Liver (tissue), 3 donors: ENCODE data around the gene PRKACA.

Experiments used
- GABPA ChIP-seq, 2 donors: IDR thresholded peaks in 1 of 2; conservative IDR thresholded peaks in 1 of 2; 2 replicates each; pipeline ENCODE4 v1.6.1; 2016; ENCODE audit warnings: antibody characterized with exemption in 2 of 2, mild to moderate bottlenecking in 1 of 2, moderate library complexity in 1 of 2
- JUND ChIP-seq, 2 donors: IDR thresholded peaks; 2 replicates each; pipeline ENCODE4 v1.6.1; 2016; ENCODE audit warnings: antibody characterized with exemption in 2 of 2
- RAD21 ChIP-seq, 2 donors: IDR thresholded peaks; 2 replicates each; pipeline ENCODE4 v1.6.1; 2016; ENCODE audit warnings: antibody characterized with exemption in 2 of 2, mild to moderate bottlenecking in 2 of 2
- RXRA ChIP-seq, 2 donors: IDR thresholded peaks; 2 replicates each; pipeline ENCODE4 v1.6.1; 2017 to 2018; ENCODE audit warnings: antibody characterized with exemption in 2 of 2, mild to moderate bottlenecking in 1 of 2
- TAF1 ChIP-seq: conservative IDR thresholded peaks from 2 replicates; pipeline ENCODE4 v1.6.1; 2016; ENCODE audit warnings: antibody characterized with exemption, mild to moderate bottlenecking
- ZBTB33 ChIP-seq: IDR thresholded peaks from 2 replicates; pipeline ENCODE4 v1.6.1; 2016; ENCODE audit warnings: antibody characterized with exemption
- TF ChIP-seq, protein P1 (sequence below): fragments of 150-350 bp; IDR thresholded peaks from 2 replicates; pipeline ENCODE4 v1.5.1; 2017; ENCODE audit warnings: improper control_type of control experiment, low read depth, low read length; ENCODE audit not compliant: missing input control
- TF ChIP-seq, protein P2 (sequence below): IDR thresholded peaks from 2 replicates; pipeline ENCODE4 v1.6.1; 2016; ENCODE audit warnings: antibody characterized with exemption
- TF ChIP-seq, protein P3 (sequence below): IDR thresholded peaks from 2 replicates; pipeline ENCODE4 v1.6.1; 2016; ENCODE audit warnings: antibody characterized with exemption, mild to moderate bottlenecking
- donor health status: healthy.
- donor health status: healthy.

GRCh38 chr19:14164724-14165493 lies 47.3 kb upstream of the PRKACA start:
- TF ChIP-seq, protein P1, sequence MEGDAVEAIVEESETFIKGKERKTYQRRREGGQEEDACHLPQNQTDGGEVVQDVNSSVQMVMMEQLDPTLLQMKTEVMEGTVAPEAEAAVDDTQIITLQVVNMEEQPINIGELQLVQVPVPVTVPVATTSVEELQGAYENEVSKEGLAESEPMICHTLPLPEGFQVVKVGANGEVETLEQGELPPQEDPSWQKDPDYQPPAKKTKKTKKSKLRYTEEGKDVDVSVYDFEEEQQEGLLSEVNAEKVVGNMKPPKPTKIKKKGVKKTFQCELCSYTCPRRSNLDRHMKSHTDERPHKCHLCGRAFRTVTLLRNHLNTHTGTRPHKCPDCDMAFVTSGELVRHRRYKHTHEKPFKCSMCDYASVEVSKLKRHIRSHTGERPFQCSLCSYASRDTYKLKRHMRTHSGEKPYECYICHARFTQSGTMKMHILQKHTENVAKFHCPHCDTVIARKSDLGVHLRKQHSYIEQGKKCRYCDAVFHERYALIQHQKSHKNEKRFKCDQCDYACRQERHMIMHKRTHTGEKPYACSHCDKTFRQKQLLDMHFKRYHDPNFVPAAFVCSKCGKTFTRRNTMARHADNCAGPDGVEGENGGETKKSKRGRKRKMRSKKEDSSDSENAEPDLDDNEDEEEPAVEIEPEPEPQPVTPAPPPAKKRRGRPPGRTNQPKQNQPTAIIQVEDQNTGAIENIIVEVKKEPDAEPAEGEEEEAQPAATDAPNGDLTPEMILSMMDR, result no peak
- TF ChIP-seq, protein P2, sequence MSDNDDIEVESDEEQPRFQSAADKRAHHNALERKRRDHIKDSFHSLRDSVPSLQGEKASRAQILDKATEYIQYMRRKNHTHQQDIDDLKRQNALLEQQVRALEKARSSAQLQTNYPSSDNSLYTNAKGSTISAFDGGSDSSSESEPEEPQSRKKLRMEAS, result no peak
- TF ChIP-seq JUND (IDR thresholded peaks at IDR 0.05), result no peak
- no peak for TF ChIP-seq RXRA (IDR thresholded peaks at IDR 0.05)
- TF ChIP-seq TAF1, result no peak
- TF ChIP-seq GABPA (IDR thresholded peaks at IDR 0.05 in 1 of 2, conservative IDR thresholded peaks at IDR 0.05 in 1 of 2), result no peak
- no peak for TF ChIP-seq RAD21 (IDR thresholded peaks at IDR 0.05)
- no peak for TF ChIP-seq ZBTB33
- TF ChIP-seq, protein P3, sequence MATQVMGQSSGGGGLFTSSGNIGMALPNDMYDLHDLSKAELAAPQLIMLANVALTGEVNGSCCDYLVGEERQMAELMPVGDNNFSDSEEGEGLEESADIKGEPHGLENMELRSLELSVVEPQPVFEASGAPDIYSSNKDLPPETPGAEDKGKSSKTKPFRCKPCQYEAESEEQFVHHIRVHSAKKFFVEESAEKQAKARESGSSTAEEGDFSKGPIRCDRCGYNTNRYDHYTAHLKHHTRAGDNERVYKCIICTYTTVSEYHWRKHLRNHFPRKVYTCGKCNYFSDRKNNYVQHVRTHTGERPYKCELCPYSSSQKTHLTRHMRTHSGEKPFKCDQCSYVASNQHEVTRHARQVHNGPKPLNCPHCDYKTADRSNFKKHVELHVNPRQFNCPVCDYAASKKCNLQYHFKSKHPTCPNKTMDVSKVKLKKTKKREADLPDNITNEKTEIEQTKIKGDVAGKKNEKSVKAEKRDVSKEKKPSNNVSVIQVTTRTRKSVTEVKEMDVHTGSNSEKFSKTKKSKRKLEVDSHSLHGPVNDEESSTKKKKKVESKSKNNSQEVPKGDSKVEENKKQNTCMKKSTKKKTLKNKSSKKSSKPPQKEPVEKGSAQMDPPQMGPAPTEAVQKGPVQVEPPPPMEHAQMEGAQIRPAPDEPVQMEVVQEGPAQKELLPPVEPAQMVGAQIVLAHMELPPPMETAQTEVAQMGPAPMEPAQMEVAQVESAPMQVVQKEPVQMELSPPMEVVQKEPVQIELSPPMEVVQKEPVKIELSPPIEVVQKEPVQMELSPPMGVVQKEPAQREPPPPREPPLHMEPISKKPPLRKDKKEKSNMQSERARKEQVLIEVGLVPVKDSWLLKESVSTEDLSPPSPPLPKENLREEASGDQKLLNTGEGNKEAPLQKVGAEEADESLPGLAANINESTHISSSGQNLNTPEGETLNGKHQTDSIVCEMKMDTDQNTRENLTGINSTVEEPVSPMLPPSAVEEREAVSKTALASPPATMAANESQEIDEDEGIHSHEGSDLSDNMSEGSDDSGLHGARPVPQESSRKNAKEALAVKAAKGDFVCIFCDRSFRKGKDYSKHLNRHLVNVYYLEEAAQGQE, result no peak
